OCI-LY3 (cell line): ENCODE results near the gene RORC.

Experiments
- EZH2phosphoT487 ChIP-seq: fragments of 200-600 bp; shearing (Covaris generic); IDR thresholded peaks from 2 replicates; pipeline ENCODE4 v1.6.1; 2018; ENCODE audit warnings: antibody characterized with exemption, mixed run types, low read depth
- TF ChIP-seq, protein P1 (sequence below): fragments of 200-600, 300-600 bp; sonication (generic); IDR thresholded peaks from 2 replicates; pipeline ENCODE4 v1.5.1; 2014; ENCODE audit warnings: antibody characterized with exemption, low read length, low read depth

- no peak for TF ChIP-seq EZH2phosphoT487
- TF ChIP-seq, protein P1, sequence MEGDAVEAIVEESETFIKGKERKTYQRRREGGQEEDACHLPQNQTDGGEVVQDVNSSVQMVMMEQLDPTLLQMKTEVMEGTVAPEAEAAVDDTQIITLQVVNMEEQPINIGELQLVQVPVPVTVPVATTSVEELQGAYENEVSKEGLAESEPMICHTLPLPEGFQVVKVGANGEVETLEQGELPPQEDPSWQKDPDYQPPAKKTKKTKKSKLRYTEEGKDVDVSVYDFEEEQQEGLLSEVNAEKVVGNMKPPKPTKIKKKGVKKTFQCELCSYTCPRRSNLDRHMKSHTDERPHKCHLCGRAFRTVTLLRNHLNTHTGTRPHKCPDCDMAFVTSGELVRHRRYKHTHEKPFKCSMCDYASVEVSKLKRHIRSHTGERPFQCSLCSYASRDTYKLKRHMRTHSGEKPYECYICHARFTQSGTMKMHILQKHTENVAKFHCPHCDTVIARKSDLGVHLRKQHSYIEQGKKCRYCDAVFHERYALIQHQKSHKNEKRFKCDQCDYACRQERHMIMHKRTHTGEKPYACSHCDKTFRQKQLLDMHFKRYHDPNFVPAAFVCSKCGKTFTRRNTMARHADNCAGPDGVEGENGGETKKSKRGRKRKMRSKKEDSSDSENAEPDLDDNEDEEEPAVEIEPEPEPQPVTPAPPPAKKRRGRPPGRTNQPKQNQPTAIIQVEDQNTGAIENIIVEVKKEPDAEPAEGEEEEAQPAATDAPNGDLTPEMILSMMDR = no peak
Observed at GRCh38 chr1:151851886-151852285, 20.3 kb upstream of the RORC start.
